Right renal cortex interstitium (tissue), 3 donors: Measurements from ENCODE around the gene FANCE. TPM values are rescaled to one million over a fixed set of nuclear protein-coding genes. Genes with fewer than 3 reads are reported as not detected.

Experiments
- DNase-seq, 3 donors: peaks; one replicate each; pipeline ENCODE4 v3.0.0-alpha.2; 2013; ENCODE audit warnings: low read depth in 3 of 3, low spot score in 2 of 3
- polyA plus RNA-seq, 3 donors: library from polyadenylated mRNA; unstranded; fragments of 120-200 nt; gene quantifications; one replicate each; pipeline ENCODE4 v1.2.1, GENCODE V29; 2013; ENCODE audit not compliant: insufficient read length in 3 of 3

Gene FANCE
- polyA plus RNA-seq: 10 to 100 TPM in 2 of 3 donors, 1 to 10 TPM in 1; 8.9 to 10.9 (median 10.1) TPM

- DNase-seq: peak; percentile 71 to 87 (median 86)
These were observed at the start of gene FANCE for GRCh38 chr6:35452183-35453090. TSS of gene FANCE (plus strand) at chr6:35452338. CDS start at chr6:35452546, 208 bp downstream.

- no peak for DNase-seq
These were observed 49.3 kb upstream of the FANCE start for GRCh38 chr6:35402856-35403191.

GRCh38 chr6:35403544-35404442 is 48.3 kb upstream of the FANCE start:
- DNase-seq: no peak

GRCh38 chr6:35406711-35407485 is 45.2 kb upstream of the FANCE start:
- no peak for DNase-seq

- DNase-seq: no peak
These were observed 42.9 kb upstream of the FANCE start for GRCh38 chr6:35409245-35409644.

GRCh38 chr6:35410131-35410530 is 42.0 kb upstream of the FANCE start:
- DNase-seq: no peak

GRCh38 chr6:35411066-35411465 is 41.1 kb upstream of the FANCE start:
- DNase-seq: no peak

GRCh38 chr6:35412102-35412501 is 40.0 kb upstream of the FANCE start:
- DNase-seq: no peak

- DNase-seq: no peak
These were observed 38.2 kb upstream of the FANCE start for GRCh38 chr6:35413911-35414310.

- DNase-seq: peak in 1 of 3 donors; percentile 50
These were observed 36.9 kb upstream of the FANCE start for GRCh38 chr6:35415065-35415891.

GRCh38 chr6:35417979-35418661 is 34.0 kb upstream of the FANCE start:
- no peak for DNase-seq

- DNase-seq: no peak
These were observed 32.7 kb upstream of the FANCE start for GRCh38 chr6:35419417-35419816.

- DNase-seq: no peak
These were observed 32.2 kb upstream of the FANCE start for GRCh38 chr6:35419961-35420360.

- DNase-seq: no peak
These were observed 26.9 kb upstream of the FANCE start for GRCh38 chr6:35425284-35425683.

GRCh38 chr6:35426074-35426473 is 26.1 kb upstream of the FANCE start:
- DNase-seq: no peak

- DNase-seq: no peak
These were observed 24.7 kb upstream of the FANCE start for GRCh38 chr6:35427435-35427834.

- no peak for DNase-seq
These were observed 24.3 kb upstream of the FANCE start for GRCh38 chr6:35427851-35428321.

GRCh38 chr6:35428421-35429149 is 23.6 kb upstream of the FANCE start:
- DNase-seq: no peak
